Stimulated activated CD8-positive, alpha-beta memory T cell treated with anti-CD3 and anti-CD28 coated beads, Interleukin-4, amount 100 ng/mL, for 4 hours (primary cell): ENCODE results near the gene KCNMA1.

Experiments
- DNase-seq, 2 donors: peaks; one replicate each; pipeline ENCODE4 v3.0.0-alpha.2; 2020; ENCODE audit warnings: low read depth in 2 of 2, low spot score in 1 of 2

The KCNMA1 gene

GRCh38 chr10:76937181-76937600 is 700.4 kb downstream of the KCNMA1 start:
- no peak for DNase-seq

GRCh38 chr10:76935941-76936613 is 701.5 kb downstream of the KCNMA1 start:
- no peak for DNase-seq

- no peak for DNase-seq
These were observed 709.0 kb downstream of the KCNMA1 start for GRCh38 chr10:76928565-76928964.

GRCh38 chr10:76925636-76926405 is 711.8 kb downstream of the KCNMA1 start:
- DNase-seq: no peak

- DNase-seq: no peak
These were observed 714.9 kb downstream of the KCNMA1 start for GRCh38 chr10:76922666-76923065.

GRCh38 chr10:76921383-76922010 is 716.1 kb downstream of the KCNMA1 start:
- no peak for DNase-seq

GRCh38 chr10:76920581-76920980 is 717.0 kb downstream of the KCNMA1 start:
- no peak for DNase-seq

GRCh38 chr10:76918106-76918505 is 719.5 kb downstream of the KCNMA1 start:
- no peak for DNase-seq

GRCh38 chr10:76917071-76917470 is 720.5 kb downstream of the KCNMA1 start:
- no peak for DNase-seq

GRCh38 chr10:76916536-76916935 is 721.1 kb downstream of the KCNMA1 start:
- DNase-seq: no peak

GRCh38 chr10:76915316-76915715 is 722.3 kb downstream of the KCNMA1 start:
- DNase-seq: no peak

GRCh38 chr10:76911184-76911583 is 726.4 kb downstream of the KCNMA1 start:
- no peak for DNase-seq

GRCh38 chr10:76910184-76910962 is 727.2 kb downstream of the KCNMA1 start:
- DNase-seq: no peak

- DNase-seq: no peak
These were observed 731.4 kb downstream of the KCNMA1 start for GRCh38 chr10:76906256-76906655.

- DNase-seq: no peak
These were observed 732.4 kb downstream of the KCNMA1 start for GRCh38 chr10:76905251-76905650.

- DNase-seq: no peak
These were observed 734.1 kb downstream of the KCNMA1 start for GRCh38 chr10:76903387-76903945.

- no peak for DNase-seq
These were observed 734.7 kb downstream of the KCNMA1 start for GRCh38 chr10:76902949-76903348.

- no peak for DNase-seq
These were observed 735.9 kb downstream of the KCNMA1 start for GRCh38 chr10:76901701-76902100.

GRCh38 chr10:76899490-76899889 is 738.1 kb downstream of the KCNMA1 start:
- no peak for DNase-seq

GRCh38 chr10:76892766-76893479 is 744.7 kb downstream of the KCNMA1 start:
- DNase-seq: no peak
